Breast epithelium (tissue), 3 donors: ENCODE data around the gene ZNF423.

ENCODE experiments used
- POLR2A ChIP-seq: fragments of 450-650 bp; IDR thresholded peaks from one replicate; pipeline ENCODE4 v1.6.1; 2016; ENCODE audit warnings: antibody characterized with exemption, mild to moderate bottlenecking, moderate library complexity
- TF ChIP-seq, protein P1 (sequence below), 3 donors: fragments of 450-650 bp; IDR thresholded peaks; one replicate each; pipeline ENCODE4 v1.5.1; 2016 to 2017; ENCODE audit warnings: antibody characterized with exemption in 3 of 3, mild to moderate bottlenecking in 3 of 3, moderate library complexity in 3 of 3

DNA sequence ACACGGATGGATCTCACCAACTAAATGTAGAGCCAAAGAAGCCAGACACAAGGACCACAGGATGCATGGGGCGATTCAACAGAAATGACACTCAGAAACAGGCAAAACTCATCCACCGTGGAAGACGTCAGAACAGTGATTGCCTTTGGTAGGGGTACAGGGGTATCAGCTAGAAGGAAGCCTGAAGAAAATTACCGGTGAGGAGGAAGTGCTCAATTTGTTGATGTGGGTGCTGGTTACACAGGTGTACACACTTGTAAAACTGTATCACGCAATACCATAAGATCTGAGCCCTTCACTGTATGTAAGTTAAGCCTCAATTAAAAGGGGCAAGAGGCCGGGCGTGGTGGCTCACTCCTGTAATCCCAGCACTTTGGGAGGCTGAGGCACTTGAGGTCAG is 256.2 kb downstream of the ZNF423 start:
- no peak for TF ChIP-seq POLR2A
- TF ChIP-seq, protein P1, sequence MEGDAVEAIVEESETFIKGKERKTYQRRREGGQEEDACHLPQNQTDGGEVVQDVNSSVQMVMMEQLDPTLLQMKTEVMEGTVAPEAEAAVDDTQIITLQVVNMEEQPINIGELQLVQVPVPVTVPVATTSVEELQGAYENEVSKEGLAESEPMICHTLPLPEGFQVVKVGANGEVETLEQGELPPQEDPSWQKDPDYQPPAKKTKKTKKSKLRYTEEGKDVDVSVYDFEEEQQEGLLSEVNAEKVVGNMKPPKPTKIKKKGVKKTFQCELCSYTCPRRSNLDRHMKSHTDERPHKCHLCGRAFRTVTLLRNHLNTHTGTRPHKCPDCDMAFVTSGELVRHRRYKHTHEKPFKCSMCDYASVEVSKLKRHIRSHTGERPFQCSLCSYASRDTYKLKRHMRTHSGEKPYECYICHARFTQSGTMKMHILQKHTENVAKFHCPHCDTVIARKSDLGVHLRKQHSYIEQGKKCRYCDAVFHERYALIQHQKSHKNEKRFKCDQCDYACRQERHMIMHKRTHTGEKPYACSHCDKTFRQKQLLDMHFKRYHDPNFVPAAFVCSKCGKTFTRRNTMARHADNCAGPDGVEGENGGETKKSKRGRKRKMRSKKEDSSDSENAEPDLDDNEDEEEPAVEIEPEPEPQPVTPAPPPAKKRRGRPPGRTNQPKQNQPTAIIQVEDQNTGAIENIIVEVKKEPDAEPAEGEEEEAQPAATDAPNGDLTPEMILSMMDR (IDR thresholded peaks at IDR 0.05) = no peak
